Measurements from ENCODE around the gene VAC14. TPM values are rescaled to one million over a fixed set of nuclear protein-coding genes. Genes with fewer than 3 reads are reported as not detected.

The VAC14 gene
- total and polyA plus RNA-seq, 2 of the 8 experiments (the other 6 are each of a cell fraction or from before 2014, with no cell fraction given), result 56.0 to 108 TPM

GRCh38 chr16:70679671-70680494 is 121.1 kb downstream of the VAC14 start:
- H3K36me3 ChIP-seq (ENCODE audit: control insufficient read depth in 2 of 4, insufficient read depth in 4 of 4, low read length in 3 of 4), result peaks cover 0 to 3% (median 0%) of the 10 kb centered on the region in 4 experiments; a peak in 1 of 8 replicates
- H4K5ac ChIP-seq (ENCODE audit: insufficient read length, low read depth, low read length), result no peak overlapping the region
- H3K4me2 ChIP-seq (ENCODE audit: insufficient read depth in 1 of 2, low read depth in 2 of 2, low read length in 2 of 2), result peak overlapping the region in 1 of 2 experiments; percentile 58; a peak in 3 of 4 replicates
- H3K9ac ChIP-seq (replicated peaks in 1 of 4; ENCODE audit: extremely low read depth in 1 of 4, low read depth in 3 of 4, low read length in 3 of 4), result no peak overlapping the region
- no peak overlapping the region for H2AK5ac ChIP-seq (ENCODE audit: low read depth, low read length)
- H3K4ac ChIP-seq (replicated peaks; ENCODE audit: insufficient read length, low read depth, low read length), result no peak overlapping the region
- DNase-seq (ENCODE audit: low read depth in 1 of 2, low spot score in 2 of 2) (peak in 1 of 2 experiments; percentile 84), FAIRE-seq (no peak)
- H3K27me3 ChIP-seq (replicated peaks in 1 of 4; ENCODE audit: control insufficient read depth in 3 of 4, extremely low read depth in 1 of 4, insufficient read depth in 3 of 4, low read length in 3 of 4), result peaks cover 0 to 5% (median 3%) of the 10 kb centered on the region in 4 experiments; a peak in 4 of 7 replicates
- no peaks in the 10 kb centered on the region; a peak in 1 of 4 replicates for H3K79me2 ChIP-seq (ENCODE audit: control insufficient read depth in 1 of 2, insufficient read depth in 2 of 2, low read length in 2 of 2)
- H4K8ac ChIP-seq (ENCODE audit: extremely low read depth, insufficient read depth, low read length), result peak overlapping the region; percentile 93
- peaks cover 0 to 14% (median 4%) of the 10 kb centered on the region in 4 experiments; a peak in 5 of 7 replicates for H3K4me1 ChIP-seq (replicated peaks in 1 of 4; ENCODE audit: control insufficient read depth in 3 of 4, insufficient read depth in 4 of 4, low read length in 3 of 4)
- H3K27ac ChIP-seq (ENCODE audit: low read depth, low read length), result no peak overlapping the region
- peak overlapping the region in 1 of 4 experiments; percentile 47; a peak in 2 of 8 replicates for H3K4me3 ChIP-seq (ENCODE audit: extremely low read depth in 1 of 4, insufficient read depth in 2 of 4, low read depth in 3 of 4, low read length in 4 of 4)
- H4K91ac ChIP-seq (replicated peaks; ENCODE audit: insufficient read length, low read length), result no peak overlapping the region
- no peak overlapping the region for H2BK20ac ChIP-seq (ENCODE audit: low read length)
- H2AFZ ChIP-seq (ENCODE audit: low read length), result no peak overlapping the region
- peaks cover 3% of the 10 kb centered on the region; the same call in 1 of the 2 replicates for H3K79me1 ChIP-seq (ENCODE audit: low read depth, low read length)
- CTCF ChIA-PET (ENCODE audit: partially characterized antibody), result interaction anchor here (0.6 to 8.0 kb wide), 35 partner anchors 10 to 195 kb away, joined by 3 to 148 read pairs (median 6); no protein-coding TSS in a partner anchor
- peaks cover 6 to 8% of the 10 kb centered on the region in 2 experiments for H4K20me1 ChIP-seq (replicated peaks in 1 of 2; ENCODE audit: control insufficient read depth in 1 of 2, insufficient read depth in 2 of 2, low read length in 2 of 2)
- no peak overlapping the region for H2BK120ac ChIP-seq (replicated peaks; ENCODE audit: low read depth, low read length)
- no peak overlapping the region for H3K23ac ChIP-seq (ENCODE audit: insufficient read length)
- H3K23me2 ChIP-seq (ENCODE audit: low read depth, low read length), result no peaks in the 10 kb centered on the region
- H3K14ac ChIP-seq (ENCODE audit: insufficient read length), result no peak overlapping the region
- 35% methylated on average over 53 of the region's 80 CpGs; no CpG with 5 or more reads in 1 of the 2 experiments for WGBS, 2 experiments (ENCODE audit: extremely low coverage in 1 of 2, insufficient coverage in 1 of 2, insufficient read length in 1 of 2, insufficient replicate concordance in 2 of 2, low coverage in 1 of 2, low lambda C conversion rate in 2 of 2, missing lambda C conversion rate in 1 of 2)
- no peak overlapping the region for H3K56ac ChIP-seq (replicated peaks; ENCODE audit: insufficient read length, low read depth, low read length)
- H2BK15ac ChIP-seq (ENCODE audit: low read length), result no peak overlapping the region
- no peaks in the 10 kb centered on the region for H3K9me3 ChIP-seq (ENCODE audit: insufficient read depth in 2 of 2, low read depth in 1 of 2, low read length in 1 of 2)
- H2BK12ac ChIP-seq (ENCODE audit: low read depth, low read length), result no peak overlapping the region
- peak overlapping the region; percentile 32; the same call in 1 of the 2 replicates for H3K18ac ChIP-seq (ENCODE audit: extremely low read depth, low read length)
- H2BK5ac ChIP-seq (ENCODE audit: low read depth, low read length), result no peak overlapping the region
- POLR2A ChIA-PET (ENCODE audit: partially characterized antibody), result interaction anchor here (0.9 to 2.0 kb wide), 10 partner anchors 12 to 92 kb away, joined by 3 to 7 read pairs (median 4); no protein-coding TSS in a partner anchor
- TF ChIP-seq CHD2 (IDR thresholded peaks at IDR 0.05; ENCODE audit: low read length) (no peak), CTCF (IDR thresholded peaks at IDR 0.05; ENCODE audit: control extremely low read depth in 1 of 3, insufficient read depth in 1 of 3, low read depth in 1 of 3, low read length in 3 of 3) (peak in 2 of 3 experiments; percentile 73 to 86; a peak in 3 of 4 replicates), RAD21 (IDR thresholded peaks at IDR 0.05 in 1 of 2, conservative IDR thresholded peaks at IDR 0.05 in 1 of 2; ENCODE audit: low read depth in 2 of 2, low read length in 2 of 2) (peak; percentile 47 to 82), NRF1 (IDR thresholded peaks at IDR 0.05; ENCODE audit: low read depth, low read length) (peak; percentile 15; the same call in 1 of the 2 replicates), KDM5A (IDR thresholded peaks at IDR 0.05; ENCODE audit: low read length) (no peak), YY1 (IDR thresholded peaks at IDR 0.05; ENCODE audit: low read depth, low read length) (peak; percentile 52; the same call in 1 of the 2 replicates), KDM4A (IDR thresholded peaks at IDR 0.05; ENCODE audit: low read depth, low read length, severe bottlenecking) (peak; percentile 29)
